NCI-H2107 (cell line): ENCODE results near the gene C16orf89.

Source experiments
- DNase-seq: peaks from one replicate; lab custom pipeline; 2025; lab: John Stamatoyannopoulos, UW

C16orf89 gene

GRCh38 chr16:5028950-5029475 lies 36.7 kb downstream of the C16orf89 start:
- DNase-seq: no peak

DNA sequence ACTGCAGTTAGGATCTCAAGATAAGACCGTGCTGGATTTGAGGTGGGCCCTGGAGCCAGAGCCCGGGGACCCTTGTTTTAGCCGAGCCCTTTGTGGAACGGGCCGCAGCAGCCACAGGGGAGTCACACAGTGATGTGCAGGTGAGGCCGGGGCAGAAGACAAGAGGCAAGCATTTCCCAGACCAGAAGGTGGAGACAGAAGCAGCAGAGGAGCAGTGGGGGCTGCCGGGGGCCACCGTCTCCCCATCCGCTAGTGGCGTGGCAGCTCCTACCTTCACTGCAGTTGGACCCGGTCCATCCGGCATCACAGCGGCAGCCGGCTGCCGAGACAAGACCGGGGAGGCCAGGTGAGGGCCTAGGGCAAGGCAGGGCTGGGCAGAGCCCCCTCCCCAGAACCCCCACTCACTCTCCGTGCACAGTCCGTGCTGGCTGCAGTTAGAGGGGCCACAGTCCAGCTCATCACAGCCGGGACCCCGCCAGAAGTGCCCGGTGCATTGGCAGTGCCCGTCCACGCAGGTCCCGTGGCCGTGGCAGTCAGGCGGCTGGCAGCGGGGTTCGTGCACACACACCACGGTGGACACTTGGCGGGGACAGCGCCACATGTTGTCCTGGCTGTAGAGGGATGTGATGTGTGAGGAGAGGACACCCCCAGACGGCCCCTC lies 38.1 kb downstream of the C16orf89 start:
- DNase-seq: no peak

DNA sequence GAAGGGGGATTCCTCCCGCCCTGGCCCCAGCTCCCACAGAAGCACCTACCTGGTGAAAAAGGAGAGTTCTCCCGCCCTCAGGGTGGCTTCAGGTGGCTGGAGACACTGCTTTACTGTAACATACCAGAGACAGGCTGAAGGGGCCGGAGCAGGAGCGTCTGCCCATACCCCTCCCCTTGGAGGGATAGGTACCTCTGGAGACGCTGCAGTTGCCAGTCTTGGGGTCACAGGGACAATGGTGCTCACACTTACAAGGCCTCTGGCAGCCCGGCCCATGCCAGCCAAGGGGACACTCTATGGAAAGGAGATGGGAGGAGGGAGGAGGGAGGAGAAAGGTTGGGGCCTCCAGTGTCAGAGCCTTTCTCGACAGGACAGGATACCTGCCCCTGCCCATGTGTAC lies 38.7 kb downstream of the C16orf89 start:
- no peak for DNase-seq

DNA sequence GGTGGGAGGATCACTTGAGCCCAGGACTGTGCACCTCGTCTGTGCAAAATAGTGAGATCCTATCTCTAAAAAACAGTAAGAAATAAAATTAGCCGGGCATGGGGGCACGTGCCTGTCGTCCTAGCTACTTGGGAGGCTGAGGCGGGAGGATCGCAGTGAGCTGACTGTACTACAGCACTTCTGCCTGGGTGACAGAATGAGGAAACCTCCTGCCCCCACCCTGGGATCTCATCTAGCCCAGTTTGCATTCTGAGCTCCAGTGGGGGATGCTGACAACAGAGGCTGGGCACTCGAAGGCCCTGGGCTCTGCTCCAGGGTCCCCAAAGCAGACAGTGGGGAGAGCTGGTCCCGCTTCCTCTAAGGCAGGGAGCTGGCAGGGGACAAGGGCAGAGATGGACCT lies 39.1 kb downstream of the C16orf89 start:
- DNase-seq: no peak

GRCh38 chr16:5025171-5025632 lies 40.6 kb downstream of the C16orf89 start:
- DNase-seq: peak; percentile 21

GRCh38 chr16:5024632-5025031 lies 41.1 kb downstream of the C16orf89 start:
- peak; percentile 64 for DNase-seq

DNA sequence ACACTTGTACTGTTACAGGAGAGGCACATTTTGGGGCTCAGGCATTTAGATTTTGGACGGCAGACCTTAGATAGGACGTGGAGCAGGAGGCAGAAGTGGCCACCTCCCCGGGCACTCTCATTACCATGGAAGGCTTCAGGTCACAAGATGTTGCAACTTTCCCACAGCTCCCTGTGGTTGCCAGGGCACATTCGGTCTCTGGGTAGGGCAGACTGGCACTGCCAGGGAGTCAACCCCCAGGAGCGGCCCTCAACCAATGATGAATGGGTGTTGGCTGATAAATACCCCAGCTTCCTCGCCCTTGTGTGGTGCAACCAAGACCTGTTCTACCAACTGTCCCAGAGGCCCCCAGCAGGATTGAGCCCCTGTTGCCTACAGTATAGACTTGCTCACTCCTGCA lies 43.2 kb downstream of the C16orf89 start:
- DNase-seq: no peak

DNA sequence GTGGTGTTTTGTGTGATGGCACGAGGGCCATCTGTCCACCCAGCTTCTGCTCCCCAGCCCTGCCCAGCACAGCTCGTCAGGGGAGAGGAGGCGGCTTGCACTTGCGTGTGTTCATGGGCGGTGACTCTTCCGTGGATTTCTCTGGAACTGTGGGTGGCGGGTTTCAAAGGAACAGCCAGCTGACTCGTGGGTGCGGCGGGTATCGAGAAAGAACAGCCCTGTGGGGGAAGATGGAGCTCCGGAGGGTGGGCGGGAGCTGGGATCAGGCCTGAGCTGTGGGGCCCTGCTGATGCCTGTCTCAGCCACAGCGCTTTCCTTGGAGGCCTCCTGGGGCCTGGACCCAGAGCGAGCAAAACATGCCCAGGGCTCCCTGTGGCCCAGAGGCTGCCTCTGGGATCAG lies 45.2 kb downstream of the C16orf89 start:
- DNase-seq: no peak

- DNase-seq: no peak
Observed at GRCh38 chr16:5019775-5020174, 46.0 kb downstream of the C16orf89 start.

- DNase-seq: no peak
Observed at GRCh38 chr16:5018793-5019192, 47.0 kb downstream of the C16orf89 start.

GRCh38 chr16:5017678-5017969 lies 48.1 kb downstream of the C16orf89 start:
- no peak for DNase-seq

DNA sequence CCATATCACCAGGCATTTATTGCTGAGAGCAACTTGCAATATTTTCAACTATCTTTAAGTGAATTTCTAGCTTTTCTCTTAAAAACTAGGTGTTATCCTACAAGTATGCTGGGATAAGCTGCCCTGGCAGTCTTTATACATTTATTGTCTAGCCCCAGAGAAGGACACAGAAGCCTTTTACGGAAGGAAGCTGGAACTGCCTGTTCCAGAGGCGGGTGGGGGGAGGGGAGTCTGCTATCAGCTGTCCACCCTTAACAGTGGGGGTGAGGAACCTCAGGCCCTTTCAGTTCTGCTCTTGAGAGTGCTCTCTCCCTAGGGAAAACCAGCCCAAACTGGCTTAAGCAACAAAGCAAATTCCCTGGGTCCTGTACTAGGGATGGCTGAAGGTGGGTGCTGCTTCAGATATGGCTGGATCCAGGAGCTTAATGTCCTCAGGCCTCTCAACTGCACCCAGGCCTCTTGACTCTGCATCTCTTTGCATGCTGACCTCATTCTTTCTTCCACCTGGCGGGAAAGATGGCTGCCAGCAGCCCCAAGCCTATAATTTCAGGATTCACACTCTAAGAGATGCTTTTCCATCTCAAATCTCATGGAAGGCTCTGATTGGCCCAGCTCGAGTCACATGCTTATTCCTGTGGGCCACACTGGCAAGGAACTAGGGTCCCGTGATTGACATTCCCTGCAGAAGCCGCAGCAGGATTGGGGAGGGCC lies 48.6 kb downstream of the C16orf89 start:
- no peak for DNase-seq

DNA sequence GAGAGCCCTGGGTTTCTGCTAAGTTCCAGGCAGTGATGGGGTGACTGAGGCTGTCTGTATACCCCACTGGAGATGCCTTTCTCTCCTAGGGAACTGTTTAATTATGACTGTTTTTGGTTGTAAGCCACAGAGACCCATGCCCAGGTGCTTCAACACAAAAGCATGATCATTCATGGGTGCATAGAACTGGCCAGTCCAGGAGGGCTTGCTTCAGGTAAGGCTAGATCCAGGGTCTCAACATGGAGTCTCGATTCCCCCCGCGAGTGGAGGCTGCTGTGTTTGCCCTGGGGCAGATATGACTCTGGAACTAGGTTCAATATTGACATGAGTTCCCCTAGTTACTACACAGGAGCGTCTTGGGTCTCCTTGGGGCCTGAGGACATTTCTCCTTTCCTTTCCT lies 49.9 kb downstream of the C16orf89 start:
- no peak for DNase-seq

GRCh38 chr16:5015351-5015750 lies 50.4 kb downstream of the C16orf89 start:
- no peak for DNase-seq

GRCh38 chr16:5012887-5013286 lies 52.9 kb downstream of the C16orf89 start:
- DNase-seq: no peak

- no peak for DNase-seq
Observed at GRCh38 chr16:5011637-5012036, 54.1 kb downstream of the C16orf89 start.

DNA sequence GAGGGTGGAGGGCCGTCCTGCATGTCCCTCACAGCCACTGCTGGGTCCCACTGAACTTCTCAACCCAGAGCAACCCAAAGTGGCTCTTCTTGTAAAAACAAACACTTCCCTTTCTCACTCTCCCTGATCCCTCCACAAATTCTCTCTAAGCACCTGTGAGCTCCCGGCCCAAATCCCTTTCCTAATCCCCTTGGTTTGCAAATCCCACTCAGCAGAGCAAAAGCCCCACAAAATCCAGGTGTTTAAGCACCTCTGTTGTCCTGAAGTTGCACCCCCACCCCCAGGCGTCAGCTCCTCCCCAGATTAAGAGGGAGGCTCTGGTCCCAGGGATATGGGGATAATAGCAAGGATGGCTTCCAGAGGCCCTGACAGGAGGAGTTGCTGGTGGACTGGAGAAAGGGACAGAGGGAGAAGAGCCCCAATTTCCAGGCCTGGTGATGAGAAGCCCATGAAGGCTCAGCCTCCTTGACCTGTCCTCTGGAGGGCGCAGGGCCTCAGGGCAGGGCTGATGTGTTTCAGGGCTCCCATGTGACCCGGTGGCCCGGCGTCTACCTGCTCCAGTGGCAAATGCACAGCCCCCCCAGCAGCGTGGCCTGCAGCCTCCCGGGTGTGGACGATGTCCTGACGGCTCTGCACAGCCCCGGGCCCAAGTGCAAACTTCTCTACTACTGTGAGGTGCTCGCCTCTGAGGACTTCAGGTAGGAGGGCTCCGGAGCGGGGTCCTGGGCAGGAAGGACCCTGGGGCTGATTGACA lies 55.0 kb downstream of the C16orf89 start:
- no peak for DNase-seq

DNA sequence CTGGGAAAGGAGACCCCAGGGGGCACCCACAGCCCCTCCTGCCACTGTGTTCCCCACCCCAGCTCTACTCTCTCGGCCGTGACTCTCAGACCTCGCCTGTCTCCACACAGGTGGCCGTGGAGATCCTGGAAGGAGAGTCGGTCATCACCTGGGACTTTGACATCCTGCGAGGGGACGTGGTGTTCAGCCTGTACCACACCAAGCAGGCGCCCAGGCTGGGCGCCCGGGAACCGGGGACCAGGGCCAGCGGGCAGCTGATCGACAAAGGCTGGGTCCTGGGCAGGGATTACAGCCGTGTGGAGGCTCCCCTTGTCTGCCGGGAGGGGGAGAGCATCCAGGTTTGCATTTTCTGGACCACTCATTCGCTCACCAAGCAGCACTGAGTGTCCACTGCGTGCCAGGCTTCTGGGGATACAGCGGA lies 57.4 kb downstream of the C16orf89 start:
- DNase-seq: no peak

GRCh38 chr16:5007256-5007655 lies 58.5 kb downstream of the C16orf89 start:
- DNase-seq: no peak

- DNase-seq: no peak
Observed at GRCh38 chr16:5006348-5007193, 59.2 kb downstream of the C16orf89 start.

DNA sequence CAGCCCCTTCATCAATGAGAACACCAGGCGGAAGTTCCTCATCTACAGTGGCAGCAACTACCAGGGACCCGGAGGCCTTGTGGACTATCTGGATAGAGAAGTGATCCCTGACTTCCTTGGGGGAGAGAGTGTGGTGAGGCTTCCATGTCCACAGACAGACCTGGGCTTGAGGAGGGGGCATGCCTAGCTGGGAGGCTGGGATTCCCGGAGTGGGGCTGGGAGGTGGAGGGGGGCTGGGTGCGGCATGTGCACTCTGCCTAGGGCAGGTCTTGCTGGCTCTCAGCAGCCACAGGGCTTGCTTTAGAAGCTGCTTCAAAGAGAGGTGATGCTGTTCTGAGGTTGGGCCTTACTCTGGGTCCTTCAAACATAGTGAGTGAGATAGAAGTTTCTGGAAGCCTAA lies 59.8 kb downstream of the C16orf89 start:
- no peak for DNase-seq

- no peak for DNase-seq
Observed at GRCh38 chr16:5004311-5004710, 61.4 kb downstream of the C16orf89 start.
